SK-N-SH treated with all-trans-retinoic acid at 6 μM for 48 hours (cell line): Measurements from ENCODE around the gene MOK.

ENCODE experiments used
- ATAC-seq: fragments of 200-7000 bp; cut with Tn5 transposase; 3 replicates; pipeline ENCODE4 v1.9.1; 2020; ENCODE audit warnings: mild to moderate bottlenecking, moderate library complexity
- BACH2 ChIP-seq: fragments of 250-450 bp; sonication (Bioruptor Pico); IDR thresholded peaks from 2 replicates; pipeline ENCODE4 v1.9.0; 2021; ENCODE audit warnings: mild to moderate bottlenecking, borderline replicate concordance
- CREB5 ChIP-seq: fragments of 250-450 bp; sonication (Bioruptor Pico); IDR thresholded peaks from 2 replicates; pipeline ENCODE4 v1.5.1; 2020; ENCODE audit warnings: low read depth, mild to moderate bottlenecking, moderate library complexity
- CSDC2 ChIP-seq: fragments of 250-450 bp; sonication (Bioruptor Pico); IDR thresholded peaks from 2 replicates; pipeline ENCODE4 v1.5.0; 2020; ENCODE audit warnings: mild to moderate bottlenecking, moderate library complexity
- CSRNP3 ChIP-seq: fragments of 250-450 bp; sonication (Bioruptor Pico); IDR thresholded peaks from 2 replicates; pipeline ENCODE4 v1.5.1; 2021; ENCODE audit warnings: mild to moderate bottlenecking, moderate library complexity
- ESRRG ChIP-seq: fragments of 250-450 bp; sonication (Bioruptor Pico); IDR thresholded peaks from 2 replicates; pipeline ENCODE4 v1.6.1; 2021; ENCODE audit warnings: mild to moderate bottlenecking
- GLIS3 ChIP-seq: fragments of 250-450 bp; sonication (Bioruptor Pico); IDR thresholded peaks from 2 replicates; pipeline ENCODE4 v1.5.0; 2020; ENCODE audit warnings: mild to moderate bottlenecking, moderate library complexity
- ISL1 ChIP-seq: fragments of 250-450 bp; sonication (Bioruptor Pico); IDR thresholded peaks from 2 replicates; pipeline ENCODE4 v2.1.2; 2022; ENCODE audit warnings: mild to moderate bottlenecking, moderate library complexity
- OSR1 ChIP-seq: fragments of 250-450 bp; sonication (Bioruptor Pico); IDR thresholded peaks from 2 replicates; pipeline ENCODE4 v1.8.0; 2022; ENCODE audit warnings: moderate library complexity, mild to moderate bottlenecking, inconsistent platforms
- PATZ1 ChIP-seq: fragments of 250-450 bp; sonication (Bioruptor Pico); IDR thresholded peaks from 2 replicates; pipeline ENCODE4 v1.8.0; 2020; ENCODE audit warnings: mild to moderate bottlenecking, moderate library complexity, borderline replicate concordance
- POU6F1 ChIP-seq: fragments of 250-450 bp; sonication (Bioruptor Pico); IDR thresholded peaks from 2 replicates; pipeline ENCODE4 v1.8.0; 2021; ENCODE audit warnings: low read depth, mild to moderate bottlenecking, moderate library complexity, borderline replicate concordance
- PPARA ChIP-seq: fragments of 250-450 bp; sonication (Bioruptor Pico); IDR thresholded peaks from 2 replicates; pipeline ENCODE4 v1.5.0; 2020; ENCODE audit warnings: mild to moderate bottlenecking, borderline replicate concordance
- RARB ChIP-seq: fragments of 250-450 bp; sonication (Bioruptor Pico); IDR thresholded peaks from 2 replicates; pipeline ENCODE4 v1.8.0; 2021; ENCODE audit warnings: mild to moderate bottlenecking, moderate library complexity
- SNAI2 ChIP-seq: fragments of 250-450 bp; sonication (Bioruptor Pico); IDR thresholded peaks from 2 replicates; pipeline ENCODE4 v1.5.0; 2020; ENCODE audit warnings: mild to moderate bottlenecking, moderate library complexity
- TCF4 ChIP-seq: fragments of 250-450 bp; sonication (Bioruptor Pico); IDR thresholded peaks from 2 replicates; pipeline ENCODE4 v1.8.0; 2021; ENCODE audit warnings: mild to moderate bottlenecking, moderate library complexity, borderline replicate concordance
- TOX ChIP-seq: fragments of 250-450 bp; sonication (Bioruptor Pico); IDR thresholded peaks from 2 replicates; pipeline ENCODE4 v1.8.0; 2021; ENCODE audit warnings: mild to moderate bottlenecking, moderate library complexity, borderline replicate concordance
- TSHZ2 ChIP-seq: fragments of 250-450 bp; sonication (Bioruptor Pico); IDR thresholded peaks from 2 replicates; pipeline ENCODE4 v1.5.0; 2020; ENCODE audit warnings: mild to moderate bottlenecking, moderate library complexity
- ZC3H10 ChIP-seq: fragments of 250-450 bp; sonication (Bioruptor Pico); IDR thresholded peaks from 2 replicates; pipeline ENCODE4 v1.5.1; 2021; ENCODE audit warnings: mild to moderate bottlenecking, moderate library complexity
- ZFP30 ChIP-seq: fragments of 450-650 bp; formaldehyde crosslinking; IDR thresholded peaks from 2 replicates; pipeline ENCODE4 v1.5.0; 2022; ENCODE audit warnings: mild to moderate bottlenecking, moderate library complexity
- ZNF565 ChIP-seq: fragments of 450-650 bp; formaldehyde crosslinking; conservative IDR thresholded peaks from 2 replicates; pipeline ENCODE4 v1.5.0; 2020; ENCODE audit warnings: low read depth, mild to moderate bottlenecking, moderate library complexity
- ZNF70 ChIP-seq: fragments of 450-650 bp; formaldehyde crosslinking; IDR thresholded peaks from 2 replicates; pipeline ENCODE4 v1.5.0; 2020; ENCODE audit warnings: mild to moderate bottlenecking, moderate library complexity
- ZNF8 ChIP-seq: fragments of 450-650 bp; formaldehyde crosslinking; IDR thresholded peaks from 2 replicates; pipeline ENCODE4 v1.5.0; 2020; ENCODE audit warnings: mild to moderate bottlenecking, moderate library complexity

The MOK gene

GRCh38 chr14:102320671-102321455, 15.9 kb upstream of the MOK start:
- TF ChIP-seq CREB5 (CRISPR knock-in tag) (no peak), PPARA (CRISPR knock-in tag) (no peak), OSR1 (CRISPR knock-in tag) (no peak), ISL1 (CRISPR knock-in tag) (no peak), ZNF8 (CRISPR knock-in tag) (no peak), GLIS3 (CRISPR knock-in tag) (no peak), ZNF565 (CRISPR knock-in tag) (no peak), BACH2 (no peak), CSDC2 (CRISPR knock-in tag) (no peak), RARB (CRISPR knock-in tag) (no peak), TCF4 (CRISPR knock-in tag) (no peak), CSRNP3 (CRISPR knock-in tag) (no peak), ZNF70 (no peak), ESRRG (CRISPR knock-in tag) (no peak)
- no peak for ATAC-seq

- TF ChIP-seq ZNF565 (CRISPR knock-in tag) = no peak
- TF ChIP-seq OSR1 (CRISPR knock-in tag) = no peak
- TF ChIP-seq ZNF8 (CRISPR knock-in tag) = no peak
- TF ChIP-seq SNAI2 (CRISPR knock-in tag) = no peak
- TF ChIP-seq TOX (CRISPR knock-in tag) = no peak
- TF ChIP-seq GLIS3 (CRISPR knock-in tag) = no peak
- no peak for TF ChIP-seq PATZ1 (CRISPR knock-in tag)
- no peak for TF ChIP-seq PPARA (CRISPR knock-in tag)
- TF ChIP-seq CSRNP3 (CRISPR knock-in tag) = no peak
- TF ChIP-seq CREB5 (CRISPR knock-in tag) = no peak
- no peak for TF ChIP-seq BACH2
- no peak for TF ChIP-seq POU6F1 (CRISPR knock-in tag)
- TF ChIP-seq TSHZ2 (CRISPR knock-in tag) = no peak
- TF ChIP-seq CSDC2 (CRISPR knock-in tag) = no peak
- TF ChIP-seq TCF4 (CRISPR knock-in tag) = no peak
- TF ChIP-seq ZC3H10 (CRISPR knock-in tag) = no peak
- TF ChIP-seq ZFP30 (CRISPR knock-in tag) = no peak
- TF ChIP-seq ESRRG (CRISPR knock-in tag) = no peak
- no peak for ATAC-seq
These were observed 15.2 kb upstream of the MOK start for GRCh38 chr14:102320033-102320660.
